Measurements from ENCODE around the gene CHRM5. TPM values are rescaled to one million over a fixed set of nuclear protein-coding genes. Genes with fewer than 3 reads are reported as not detected.

CHRM5 gene
- total RNA-seq, 1 donor from 2014 or later: not detected

DNA sequence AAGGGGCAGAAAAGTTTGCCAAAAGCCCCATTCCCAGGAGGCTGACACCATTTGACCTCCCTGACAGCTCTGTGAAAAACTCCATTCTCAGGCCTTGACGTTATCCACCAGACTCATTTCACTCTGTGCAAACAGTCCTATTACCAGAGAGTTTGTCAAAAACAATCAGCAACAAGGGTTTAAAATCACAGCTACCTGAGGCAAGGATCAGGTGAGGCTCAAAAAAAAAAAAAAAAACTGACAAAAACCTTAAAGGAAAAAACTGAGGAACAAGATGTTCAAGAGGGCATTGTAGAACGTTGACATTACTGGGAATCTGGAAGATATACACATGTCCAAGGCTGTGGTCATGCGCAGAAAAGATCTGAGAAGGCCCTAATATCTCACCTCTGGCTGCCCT lies 59.3 kb downstream of the CHRM5 start:
- intact Hi-C loops (cut with DNase I): no loop called here
- no peaks in the 10 kb centered on the region for H3K4me1 ChIP-seq
- H3K9me3 ChIP-seq: no peaks in the 10 kb centered on the region
- DNase-seq (ENCODE audit: low spot score in 2 of 2): no peak
- H3K4me3 ChIP-seq: no peak overlapping the region
- H3K27me3 ChIP-seq: no peaks in the 10 kb centered on the region
- no peak for TF ChIP-seq CTCF (IDR thresholded peaks at IDR 0.05)
- no peak overlapping the region for H3K27ac ChIP-seq
- H3K36me3 ChIP-seq: no peaks in the 10 kb centered on the region

- TF ChIP-seq CTCF (IDR thresholded peaks at IDR 0.05): no peak
- Histone ChIP-seq H3K9me3 (no peaks in the 10 kb centered on the region), H3K27me3 (no peaks in the 10 kb centered on the region), H3K36me3 (no peaks in the 10 kb centered on the region), H3K4me3 (no peak overlapping the region), H3K27ac (no peak overlapping the region), H3K4me1 (no peaks in the 10 kb centered on the region)
- DNase-seq (ENCODE audit: low spot score in 2 of 2): no peak
- intact Hi-C loops (cut with DNase I): no loop called here
Observed at GRCh38 chr15:34031987-34032760, 63.9 kb downstream of the CHRM5 start.

- TF ChIP-seq CTCF (IDR thresholded peaks at IDR 0.05): no peak
- Histone ChIP-seq H3K27ac (peak overlapping the region; percentile 89 to 93), H3K27me3 (no peaks in the 10 kb centered on the region), H3K4me3 (peak overlapping the region; percentile 65 to 84), H3K36me3 (no peaks in the 10 kb centered on the region), H3K4me1 (peaks cover 5% of the 10 kb centered on the region in 2 donors), H3K9me3 (no peaks in the 10 kb centered on the region)
- peak in 1 of 2 donors; percentile 86 for DNase-seq (ENCODE audit: low spot score in 2 of 2)
- intact Hi-C loops (cut with DNase I): loop anchor here (2.0 kb wide), 1 partner anchor 63 kb away; the partner anchor contains the start of gene EMC7
Observed at GRCh38 chr15:34038023-34038870, 70.0 kb downstream of the CHRM5 start.

- TF ChIP-seq CTCF (IDR thresholded peaks at IDR 0.05): no peak
- H3K27me3 ChIP-seq: no peaks in the 10 kb centered on the region
- H3K27ac ChIP-seq: peak within 1 kb of the TSS; percentile 89 to 93
- H3K9me3 ChIP-seq: no peaks in the 10 kb centered on the region
- H3K36me3 ChIP-seq: no peaks in the 10 kb centered on the region
- H3K4me1 ChIP-seq: peaks cover 5% of the 10 kb centered on the region in 2 donors
- intact Hi-C loops (cut with DNase I): loop anchor here (1.0 to 2.0 kb wide), 2 partner anchors 17 to 62 kb away; partner anchors contain the start of gene EMC7
- peak within 1 kb of the TSS; percentile 65 to 84 for H3K4me3 ChIP-seq
- DNase-seq (ENCODE audit: low spot score in 2 of 2): peak in 1 of 2 donors; percentile 72
Observed at GRCh38 chr15:34038871-34039789, 70.8 kb downstream of the CHRM5 start, which contains the start of gene AVEN. AVEN (minus strand) TSS chr15:34039204; CDS start chr15:34039046, 158 bp downstream.

GRCh38 chr15:34039790-34040113 lies 71.5 kb downstream of the CHRM5 start:
- H3K27ac ChIP-seq: peak overlapping the region; percentile 89 to 93
- DNase-seq (ENCODE audit: low spot score in 2 of 2): no peak
- no peaks in the 10 kb centered on the region for H3K27me3 ChIP-seq
- TF ChIP-seq CTCF (IDR thresholded peaks at IDR 0.05): no peak
- no peaks in the 10 kb centered on the region for H3K36me3 ChIP-seq
- intact Hi-C loops (cut with DNase I): loop anchor here (1.0 to 2.0 kb wide), 2 partner anchors 17 to 61 kb away; partner anchors contain the start of gene EMC7
- H3K4me1 ChIP-seq: peaks cover 5% of the 10 kb centered on the region in 2 donors
- H3K9me3 ChIP-seq: no peaks in the 10 kb centered on the region
- peak overlapping the region; percentile 65 to 84 for H3K4me3 ChIP-seq
